ENCODE results near the gene SOBP. TPM values are rescaled to one million over a fixed set of nuclear protein-coding genes. Genes with fewer than 3 reads are reported as not detected.
"Not testable (repeated sequence)": the region's sequence is repeated elsewhere in the genome, so short reads cannot be mapped to it uniquely, and the experiment has no call there.

Gene SOBP
- total RNA-seq, 1 donor from 2014 or later: 15.6 TPM

DNA sequence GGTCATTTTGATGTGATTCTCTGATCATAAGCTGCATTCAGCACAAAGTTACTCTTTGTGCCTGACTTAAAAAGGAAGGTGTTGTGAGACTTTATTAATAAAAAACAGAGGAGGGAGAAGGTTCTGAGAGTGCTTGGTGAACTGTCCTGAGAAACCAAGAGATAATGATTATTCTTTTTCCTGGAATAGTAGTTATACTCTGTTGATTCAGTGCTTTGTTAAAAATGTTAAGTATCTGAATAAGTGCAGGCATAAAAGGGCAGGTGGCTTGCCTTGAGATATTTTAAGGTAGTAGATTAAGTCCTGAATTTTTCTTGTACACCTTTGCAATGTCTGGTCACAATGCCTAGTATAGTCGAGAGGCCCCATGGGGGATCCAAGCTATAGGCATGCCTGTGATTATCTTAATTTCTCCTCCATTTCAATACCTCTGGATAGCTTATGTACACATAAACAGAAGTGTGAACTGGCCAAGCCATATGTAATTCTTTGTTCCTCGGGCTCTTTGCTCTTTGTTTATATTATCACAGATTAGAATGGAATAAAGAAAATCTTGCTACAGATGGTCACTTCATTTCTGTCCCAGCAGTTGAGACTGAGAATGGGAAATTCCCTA lies 50.0 kb downstream of the SOBP start:
- no peak for DNase-seq
- no peak for ATAC-seq (ENCODE audit: poor library complexity)
- intact Hi-C loops (cut with DNase I): no loop called here

DNA sequence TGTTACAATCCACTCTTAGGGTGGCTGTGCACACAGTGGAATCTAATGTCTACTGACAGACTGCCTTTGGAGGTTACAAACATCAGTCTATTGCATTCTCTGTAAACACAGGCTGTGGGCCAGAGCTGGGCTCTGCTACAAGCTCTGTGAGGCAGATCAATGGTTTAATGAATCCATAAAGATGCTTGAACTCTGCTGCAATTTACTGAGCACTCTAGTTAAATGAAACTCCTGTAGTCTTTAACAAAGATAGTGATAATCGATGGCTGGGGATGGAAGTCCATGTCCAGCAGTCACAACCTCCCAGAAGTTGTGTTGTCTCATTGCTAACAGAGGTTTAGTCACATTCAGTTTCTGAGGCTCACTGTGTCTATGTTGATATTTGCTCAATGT lies 50.5 kb downstream of the SOBP start:
- no peak for DNase-seq
- no peak for ATAC-seq (ENCODE audit: poor library complexity)
- intact Hi-C loops (cut with DNase I): no loop called here

DNA sequence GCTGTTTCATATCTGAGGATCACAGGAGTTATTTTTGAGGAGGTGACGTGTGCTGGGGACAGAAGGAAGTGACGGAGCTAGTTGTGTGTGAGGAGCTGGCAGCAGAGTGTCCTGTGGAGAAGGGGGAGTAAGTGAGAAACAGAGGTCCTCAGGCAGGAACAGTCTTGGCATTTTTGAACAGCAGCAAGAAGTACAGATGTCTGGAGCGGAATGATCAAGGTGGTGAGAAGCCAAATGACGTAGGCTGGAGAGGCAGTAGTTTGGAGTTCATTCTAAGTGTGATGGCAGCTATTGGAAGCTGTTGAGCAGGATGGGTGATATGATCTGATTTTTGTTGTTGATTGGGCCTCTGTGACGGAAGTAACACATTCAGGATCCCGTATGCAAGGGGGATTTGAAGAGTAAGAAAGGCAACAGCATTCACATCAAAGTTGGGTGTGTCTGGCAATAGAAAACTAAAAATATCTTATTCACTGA lies 52.3 kb downstream of the SOBP start:
- DNase-seq (peak; percentile 50), ATAC-seq (ENCODE audit: poor library complexity) (peak; percentile 85)
- intact Hi-C loops (cut with DNase I): no loop called here

DNA sequence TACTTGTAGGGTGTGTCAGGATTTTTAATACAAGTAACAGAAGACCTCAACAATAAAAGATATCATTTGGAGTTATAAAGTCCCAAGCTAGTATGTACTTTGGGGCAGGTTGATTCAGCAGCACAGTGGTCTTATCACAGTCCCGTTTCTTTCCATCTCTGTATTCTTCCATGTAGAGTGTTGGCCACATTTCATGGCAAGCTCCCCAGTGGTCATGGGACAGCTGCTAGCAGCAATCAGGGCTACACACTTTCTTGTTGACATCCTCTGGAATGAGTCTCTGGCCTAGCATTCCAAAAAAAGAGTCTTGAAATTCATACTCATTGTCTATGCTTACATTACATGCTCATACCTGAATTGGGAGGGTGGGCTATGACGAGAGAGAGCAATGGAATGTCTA lies 53.2 kb downstream of the SOBP start:
- intact Hi-C loops (cut with DNase I): no loop called here
- DNase-seq (peak; percentile 47), ATAC-seq (ENCODE audit: poor library complexity) (peak; percentile 69)

DNA sequence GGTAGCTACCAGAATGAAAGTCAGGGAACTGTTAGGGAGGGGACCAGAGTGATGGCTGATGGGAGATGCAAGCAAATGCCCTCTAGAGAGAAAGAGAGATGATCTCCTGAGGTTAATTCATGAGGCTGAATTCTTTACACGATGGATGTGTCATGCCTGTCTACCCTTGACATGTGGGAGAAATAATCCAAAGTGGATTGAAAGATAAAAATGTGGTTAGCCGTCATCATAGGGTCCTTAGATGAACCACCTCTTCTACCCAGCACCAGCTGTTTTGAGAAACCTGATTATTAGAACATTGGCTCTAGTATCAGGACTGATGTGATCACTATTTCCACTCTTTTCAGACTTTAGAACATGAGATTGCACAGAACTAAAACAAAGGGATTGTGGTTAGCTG lies 53.6 kb downstream of the SOBP start:
- intact Hi-C loops (cut with DNase I): no loop called here
- DNase-seq (no peak), ATAC-seq (ENCODE audit: poor library complexity) (peak; percentile 3)

DNA sequence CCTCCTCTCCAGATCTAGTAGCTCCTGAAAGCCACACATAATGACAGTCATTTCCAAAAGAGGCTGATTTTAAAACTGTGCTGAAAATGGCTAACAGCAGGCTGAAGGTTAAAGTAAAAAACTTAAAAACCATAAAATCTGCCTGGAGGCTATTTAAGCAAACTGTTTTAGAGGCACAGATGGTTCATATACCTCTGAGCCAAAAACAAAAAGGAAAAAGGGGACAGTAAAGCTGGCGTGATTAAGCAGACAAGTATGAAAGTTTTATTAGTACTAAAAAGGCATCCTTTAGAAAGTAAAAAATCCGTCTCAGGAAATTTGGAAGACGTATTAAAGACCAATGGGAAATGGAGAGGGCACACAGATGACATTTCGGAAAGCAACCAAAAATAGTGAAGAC lies 55.8 kb downstream of the SOBP start:
- DNase-seq (no peak), ATAC-seq (ENCODE audit: poor library complexity) (no peak)
- intact Hi-C loops (cut with DNase I): no loop called here

DNA sequence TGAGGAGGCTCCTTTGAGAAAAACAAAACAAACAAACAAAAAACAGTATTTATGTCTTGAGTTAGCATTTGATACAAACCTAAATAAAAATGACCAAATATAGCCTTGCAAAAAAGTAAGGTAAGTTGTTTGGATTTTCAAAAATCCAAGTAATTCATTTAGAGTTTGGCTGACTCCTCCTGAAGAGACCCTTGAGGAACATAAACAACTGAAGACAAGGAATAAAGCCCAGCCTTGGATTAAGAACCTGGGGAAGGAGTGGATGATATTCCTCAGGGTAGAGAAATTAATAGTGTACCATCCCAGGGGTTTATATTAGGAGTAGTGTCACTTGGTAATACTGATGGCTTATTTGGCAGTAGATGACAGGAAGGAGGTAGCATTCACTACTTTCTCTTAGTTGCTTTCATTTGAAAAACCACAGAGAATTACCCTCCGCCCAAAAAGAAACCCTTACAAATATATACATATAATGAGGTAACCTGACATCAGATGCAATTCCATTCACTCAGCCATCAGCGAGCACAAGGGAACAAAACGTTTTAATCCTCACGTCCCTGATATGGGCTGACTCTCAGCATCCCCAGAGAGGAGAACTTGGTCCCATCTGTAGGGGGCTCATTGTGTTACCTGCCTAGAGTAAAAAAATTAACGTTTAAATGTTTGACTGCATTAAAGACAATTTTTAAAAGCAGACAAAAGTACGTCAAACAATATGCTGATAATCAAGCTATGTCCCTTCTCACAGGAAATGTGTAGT lies 57.0 kb downstream of the SOBP start:
- no peak for DNase-seq
- intact Hi-C loops (cut with DNase I): no loop called here
- ATAC-seq (ENCODE audit: poor library complexity): no peak

DNA sequence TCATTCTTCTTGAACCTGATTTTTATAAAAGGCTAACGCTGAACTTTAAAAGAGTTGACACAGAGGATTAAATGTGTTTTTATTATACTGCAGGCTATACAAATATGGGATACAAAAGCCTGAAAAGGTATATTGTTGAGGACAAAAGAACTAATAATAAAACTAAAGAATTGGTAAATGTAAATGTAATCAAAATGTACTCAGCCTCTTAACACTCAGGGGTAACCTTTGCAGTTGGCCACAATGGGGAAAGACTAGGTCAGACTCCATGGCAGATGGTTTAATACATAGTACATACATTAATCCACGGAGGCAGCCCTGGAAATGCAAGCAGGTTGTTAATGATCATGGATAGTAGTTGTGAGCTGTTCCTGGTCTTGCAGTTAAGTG lies 57.5 kb downstream of the SOBP start:
- ATAC-seq (ENCODE audit: poor library complexity): no peak
- intact Hi-C loops (cut with DNase I): no loop called here
- DNase-seq: no peak

DNA sequence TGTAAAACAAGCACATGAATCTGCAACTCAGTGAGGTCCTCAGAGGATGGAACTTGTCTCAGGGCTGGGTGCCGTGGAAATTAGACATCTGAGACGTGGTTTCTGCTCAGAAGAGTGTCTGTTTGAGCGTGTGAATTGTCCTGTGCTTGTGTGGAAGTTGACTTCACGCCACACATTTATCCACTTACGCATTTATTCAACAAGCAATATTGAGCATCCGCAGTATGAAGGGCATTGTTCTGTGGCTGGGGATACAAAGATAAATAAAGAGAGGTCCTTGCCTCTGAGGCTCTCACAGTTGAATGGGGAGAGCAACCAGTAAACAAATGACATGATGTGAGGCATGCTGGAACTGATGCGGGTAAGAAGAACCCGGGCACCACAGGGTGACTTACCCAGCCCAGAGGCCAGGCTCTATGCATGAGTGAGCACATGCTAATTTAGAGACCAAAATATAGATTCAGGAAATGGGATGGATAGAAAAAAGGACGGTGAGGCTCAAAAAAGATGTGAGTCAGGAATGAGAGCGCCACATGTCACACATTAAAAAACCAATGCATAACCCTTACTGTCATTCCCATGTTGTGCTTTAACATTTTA lies 60.4 kb downstream of the SOBP start:
- intact Hi-C loops (cut with DNase I): no loop called here
- DNase-seq (no peak), ATAC-seq (ENCODE audit: poor library complexity) (no peak)

DNA sequence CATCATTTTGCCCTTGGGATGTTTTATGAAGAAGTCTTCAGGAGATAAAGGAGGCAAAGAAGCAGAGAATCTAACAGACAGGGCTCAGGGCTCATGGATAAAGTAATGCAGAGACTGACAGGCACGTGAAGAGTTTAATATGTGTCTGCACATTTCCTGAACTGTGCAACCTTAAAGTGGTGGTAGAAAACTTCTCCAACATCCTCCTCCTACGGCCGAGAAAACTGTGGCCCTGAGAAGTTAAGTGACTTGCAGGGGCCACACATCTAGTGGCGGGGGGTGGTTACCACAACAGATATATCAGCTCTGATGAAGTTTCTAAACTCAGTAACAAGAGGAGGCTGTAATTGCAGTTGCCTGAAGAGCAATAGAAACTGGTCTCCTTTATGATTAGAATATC lies 61.0 kb downstream of the SOBP start:
- DNase-seq: no peak
- ATAC-seq (ENCODE audit: poor library complexity): no peak
- intact Hi-C loops (cut with DNase I): no loop called here

DNA sequence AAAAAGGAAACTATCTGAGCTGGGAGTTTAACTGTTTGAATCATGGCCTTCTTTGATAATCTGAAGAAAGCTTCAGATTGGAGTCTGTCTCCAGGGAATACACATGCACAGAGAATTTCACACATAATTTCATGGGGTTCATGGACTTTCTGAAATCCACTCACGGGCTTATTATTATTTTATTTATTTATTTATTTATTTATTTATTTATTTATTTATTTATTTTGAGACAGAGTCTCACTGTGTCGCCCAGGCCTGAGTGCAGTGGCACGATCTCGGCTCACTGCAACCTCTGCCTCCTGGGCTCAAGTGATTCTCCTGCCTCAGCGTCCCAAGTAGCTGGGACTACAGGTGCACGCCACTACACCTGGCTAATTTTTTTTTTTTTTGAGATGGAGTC lies 63.2 kb downstream of the SOBP start:
- DNase-seq; ATAC-seq (ENCODE audit: poor library complexity); intact Hi-C loops (cut with DNase I): not testable (repeated sequence)

DNA sequence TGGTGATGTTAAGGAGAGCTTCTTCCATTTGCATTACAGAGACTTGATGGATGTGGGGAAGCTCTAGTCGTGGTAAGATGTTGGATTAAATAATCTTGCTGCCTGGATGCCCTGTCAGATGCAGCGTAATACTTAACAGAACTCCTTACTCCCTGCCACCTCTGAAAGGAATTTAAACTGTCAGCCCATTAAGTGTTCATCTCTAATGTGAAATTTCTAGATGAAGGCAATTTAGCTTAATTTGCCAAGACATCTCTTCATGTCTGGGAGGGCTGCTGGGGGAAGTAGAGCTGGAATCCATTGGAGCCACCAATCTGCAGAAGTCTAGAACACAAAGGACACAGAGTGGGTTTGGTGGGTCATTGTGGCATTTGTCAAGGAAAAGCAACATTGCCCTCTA lies 64.4 kb downstream of the SOBP start:
- ATAC-seq (ENCODE audit: poor library complexity): no peak
- intact Hi-C loops (cut with DNase I): no loop called here
- no peak for DNase-seq

DNA sequence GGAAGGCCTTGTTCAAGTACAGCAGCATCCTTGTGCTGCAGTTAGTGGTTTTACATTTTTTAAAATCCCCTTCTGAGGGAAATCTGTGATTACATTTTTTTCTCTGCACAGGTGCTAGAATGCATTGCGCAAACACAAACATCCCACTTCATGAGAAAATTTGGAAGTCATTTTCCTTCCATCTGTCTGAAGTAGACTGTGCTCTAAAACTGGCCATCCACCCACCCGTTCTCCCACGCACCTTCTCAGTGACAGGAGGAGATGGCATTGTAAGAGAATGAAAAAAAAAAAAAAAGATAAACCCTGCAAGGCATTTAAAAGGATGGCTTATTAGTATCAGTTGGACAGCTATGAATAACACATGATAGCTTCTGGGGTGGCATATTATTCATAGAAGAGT lies 65.0 kb downstream of the SOBP start:
- ATAC-seq (ENCODE audit: poor library complexity): no peak
- DNase-seq: no peak
- intact Hi-C loops (cut with DNase I): no loop called here

DNA sequence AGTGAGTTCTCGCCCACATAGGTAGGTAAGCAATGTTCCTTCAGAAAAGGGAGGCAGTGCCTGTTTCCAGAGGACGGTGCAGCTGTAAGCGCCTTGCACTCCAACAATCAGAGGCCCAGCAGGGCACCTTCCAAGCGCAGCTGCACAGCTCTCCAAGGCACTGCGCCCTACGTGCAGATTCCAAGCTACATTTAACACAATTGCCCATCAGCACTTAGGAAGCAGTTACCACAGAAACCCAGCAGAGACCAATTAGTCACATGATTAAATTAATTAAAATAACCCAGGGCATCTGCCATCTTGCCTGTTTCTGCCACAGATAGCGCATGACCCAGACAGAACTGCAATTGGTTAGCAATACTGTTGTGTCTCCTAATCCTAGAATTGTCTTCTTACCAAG lies 65.5 kb downstream of the SOBP start:
- ATAC-seq (ENCODE audit: poor library complexity): no peak
- intact Hi-C loops (cut with DNase I): no loop called here
- DNase-seq: no peak

DNA sequence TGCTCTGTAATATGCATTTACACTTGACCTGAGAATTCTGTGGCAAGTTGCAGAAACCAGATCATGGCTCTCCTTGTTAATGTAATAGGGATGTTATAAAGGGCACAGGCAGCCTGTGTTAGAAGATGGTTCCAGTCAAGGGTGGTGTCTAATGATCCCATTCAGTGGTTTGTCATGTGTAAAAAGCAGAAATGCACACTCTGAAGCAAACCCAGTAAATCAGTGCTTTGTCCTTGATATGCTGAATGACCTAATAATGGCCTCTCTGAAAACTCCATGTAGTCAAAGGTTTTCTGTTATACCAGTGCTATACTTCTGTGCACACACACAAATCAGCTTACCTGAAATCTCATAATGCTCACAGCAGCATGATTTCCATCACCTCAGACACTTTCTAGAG lies 66.2 kb downstream of the SOBP start:
- intact Hi-C loops (cut with DNase I): no loop called here
- no peak for DNase-seq
- ATAC-seq (ENCODE audit: poor library complexity): no peak

DNA sequence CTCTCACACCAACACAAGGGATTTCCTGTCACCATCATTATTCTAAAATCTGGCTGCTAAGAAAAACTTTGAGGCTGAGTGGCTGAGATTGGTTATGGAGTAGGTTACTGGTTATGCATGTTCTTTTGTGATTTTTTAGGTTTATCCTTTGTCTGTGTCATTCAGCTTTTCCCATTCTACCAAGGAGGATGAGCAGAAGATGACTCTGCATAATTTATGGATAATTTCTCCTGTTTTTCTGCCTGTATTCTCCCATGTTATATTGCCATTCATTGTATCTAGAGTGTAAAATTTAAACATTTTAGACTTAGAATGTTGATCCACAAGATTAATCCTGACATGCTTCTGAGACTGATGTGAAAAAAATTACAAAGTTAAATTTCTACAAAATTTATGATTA lies 67.8 kb downstream of the SOBP start:
- DNase-seq: no peak
- ATAC-seq (ENCODE audit: poor library complexity): no peak
- intact Hi-C loops (cut with DNase I): no loop called here

DNA sequence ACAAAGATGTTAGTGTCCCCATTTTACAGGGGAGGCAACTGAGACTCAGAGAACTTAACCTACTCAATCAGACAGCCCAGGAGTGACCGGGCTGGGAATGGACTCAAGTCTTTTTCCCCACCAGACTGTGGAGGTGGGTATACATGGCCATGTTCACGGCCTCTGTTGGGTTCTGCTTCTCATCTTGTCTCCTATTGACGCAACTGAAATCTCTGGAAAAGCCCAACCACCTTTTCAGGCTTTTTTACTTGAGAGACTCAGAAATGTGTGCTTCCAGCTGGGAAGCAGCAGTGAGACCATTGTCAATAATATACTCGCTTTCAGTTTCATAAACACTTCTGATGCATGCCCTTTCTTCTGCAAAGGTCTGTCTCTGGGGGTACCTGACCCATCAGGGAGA lies 70.7 kb downstream of the SOBP start:
- intact Hi-C loops (cut with DNase I): no loop called here
- no peak for DNase-seq
- ATAC-seq (ENCODE audit: poor library complexity): peak; percentile 76

DNA sequence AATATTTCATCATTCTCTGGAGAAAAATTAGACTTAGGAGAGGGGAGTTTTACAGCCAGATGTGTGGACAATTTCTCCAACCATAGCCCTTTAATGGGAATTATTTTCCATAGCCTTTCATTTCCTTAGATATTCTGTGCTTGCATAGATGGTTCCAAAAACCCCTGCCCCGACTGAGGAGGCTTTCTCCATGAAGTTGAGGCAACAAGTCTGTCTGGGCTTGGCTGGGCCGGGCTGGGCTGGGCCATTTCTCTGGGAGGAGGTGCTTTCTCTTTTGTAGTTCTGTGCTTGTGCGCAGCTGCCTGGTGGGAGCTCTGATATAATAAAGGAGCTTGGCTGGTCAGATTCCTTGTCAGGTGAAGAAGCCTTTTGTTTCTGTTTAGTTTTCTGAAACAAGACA lies 71.4 kb downstream of the SOBP start:
- DNase-seq: peak; percentile 71
- ATAC-seq (ENCODE audit: poor library complexity): peak; percentile 82
- intact Hi-C loops (cut with DNase I): no loop called here

DNA sequence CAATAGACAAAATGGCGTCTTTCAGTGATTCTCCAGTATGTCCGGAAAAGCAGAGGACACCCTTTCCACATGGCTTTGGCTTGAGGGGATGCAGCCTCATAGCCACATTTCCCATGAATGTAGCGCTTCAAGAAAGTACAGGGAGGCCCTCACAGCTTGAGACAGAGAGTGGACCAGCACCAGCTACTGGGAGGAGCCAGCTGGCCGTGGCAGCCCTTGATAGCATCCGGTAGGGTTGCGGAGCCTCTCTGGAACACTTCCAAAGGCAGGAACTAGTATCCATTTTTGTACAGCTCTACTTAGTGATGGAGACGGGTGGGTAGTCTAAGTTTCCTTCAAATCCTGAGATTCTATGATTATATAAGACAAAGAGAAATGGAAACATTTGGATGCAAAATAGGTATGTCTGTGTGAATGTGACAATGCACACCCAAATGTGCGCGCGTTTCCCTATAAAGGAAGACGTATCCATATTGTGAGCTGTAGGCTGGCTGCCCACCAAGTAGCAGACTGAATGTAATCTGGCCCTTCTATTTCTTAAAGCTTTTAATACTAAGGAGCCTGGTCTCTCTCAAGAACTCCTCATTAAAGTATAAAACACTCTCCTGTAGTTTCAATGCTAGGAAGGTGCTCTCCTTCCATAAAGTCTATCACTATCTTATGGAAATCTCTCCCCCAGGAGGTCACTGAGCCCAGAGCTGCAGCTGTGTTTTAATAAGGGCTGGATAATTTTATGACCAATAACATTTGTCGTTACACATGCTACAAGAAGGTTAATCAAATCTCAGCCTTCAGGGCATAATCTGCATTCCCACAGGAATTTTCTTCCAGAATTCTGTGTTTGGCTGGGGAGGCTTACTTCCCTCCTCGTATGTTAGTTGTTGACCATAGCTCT lies 74.0 kb downstream of the SOBP start:
- ATAC-seq (ENCODE audit: poor library complexity) (no peak), DNase-seq (no peak)
- intact Hi-C loops (cut with DNase I): no loop called here
